Cardiac muscle cell (in vitro differentiated cells and primary cell): ENCODE results near the gene S100A16. TPM values are rescaled to one million over a fixed set of nuclear protein-coding genes. Genes with fewer than 3 reads are reported as not detected.
"Not testable (repeated sequence)": the region's sequence is repeated elsewhere in the genome, so short reads cannot be mapped to it uniquely, and the experiment has no call there.

Experiments
- DNase-seq, 2 donors: peaks; one replicate each; pipeline versions ENCODE4 v3.0.0 to v3.0.0-alpha.2; 2010 to 2017; ENCODE audit warnings: low read depth in 1 of 2, low spot score in 1 of 2
- H3K27ac ChIP-seq: fragments of 200-600 bp; sonication (generic); 2 replicates; pipeline ENCODE4 v1.5.1; 2016
- H3K27me3 ChIP-seq: fragments of 200-600 bp; sonication (generic); 2 replicates; pipeline ENCODE4 v1.6.0; 2016; ENCODE audit warnings: control low read depth
- H3K36me3 ChIP-seq: fragments of 200-600 bp; sonication (generic); 2 replicates; pipeline ENCODE4 v1.5.1; 2016; ENCODE audit warnings: control low read depth
- H3K4me1 ChIP-seq: fragments of 200-600 bp; sonication (generic); 2 replicates; pipeline ENCODE4 v1.8.1; 2017; ENCODE audit warnings: low read depth, mild to moderate bottlenecking, mixed run types
- H3K4me3 ChIP-seq: fragments of 200-600 bp; sonication (generic); 2 replicates; pipeline ENCODE4 v1.5.1; 2016; ENCODE audit warnings: mild to moderate bottlenecking
- H3K9me3 ChIP-seq: fragments of 200-600 bp; sonication (generic); 2 replicates; pipeline ENCODE4 v1.5.1; 2017; ENCODE audit warnings: low read depth, mild to moderate bottlenecking, control low read depth
- CTCF ChIP-seq: IDR thresholded peaks from 2 replicates; pipeline ENCODE4 v1.5.1; 2012; ENCODE audit warnings: low read depth, mild to moderate bottlenecking, low read length
- polyA plus RNA-seq: library from polyadenylated mRNA; unstranded; fragments of >200 nt; fragmentation: Nextera tagmentation; extraction: Ambion mirVana; gene quantifications from 2 replicates; pipeline ENCODE4 v1.2.1, GENCODE V29; 2016
- total RNA-seq: library from RNA; depleted of rRNA; stranded (reverse); fragments of >200 nt; gene quantifications from 2 replicates; pipeline ENCODE4 v1.2.3, GENCODE V29; 2016

Gene S100A16
- total and polyA plus RNA-seq, 2 experiments from 2014 or later = 59.7 to 110 TPM

- H3K36me3 ChIP-seq = no peaks in the 10 kb centered on the region
- no peak for DNase-seq
- H3K4me1 ChIP-seq = peaks cover 8% of the 10 kb centered on the region
- no peak overlapping the region for H3K27ac ChIP-seq
- H3K4me3 ChIP-seq = no peak overlapping the region
- no peaks in the 10 kb centered on the region for H3K9me3 ChIP-seq
- no peak for TF ChIP-seq CTCF
- H3K27me3 ChIP-seq = no peaks in the 10 kb centered on the region
Observed at GRCh38 chr1:153583976-153584375, 29.0 kb downstream of the S100A16 start.

DNA sequence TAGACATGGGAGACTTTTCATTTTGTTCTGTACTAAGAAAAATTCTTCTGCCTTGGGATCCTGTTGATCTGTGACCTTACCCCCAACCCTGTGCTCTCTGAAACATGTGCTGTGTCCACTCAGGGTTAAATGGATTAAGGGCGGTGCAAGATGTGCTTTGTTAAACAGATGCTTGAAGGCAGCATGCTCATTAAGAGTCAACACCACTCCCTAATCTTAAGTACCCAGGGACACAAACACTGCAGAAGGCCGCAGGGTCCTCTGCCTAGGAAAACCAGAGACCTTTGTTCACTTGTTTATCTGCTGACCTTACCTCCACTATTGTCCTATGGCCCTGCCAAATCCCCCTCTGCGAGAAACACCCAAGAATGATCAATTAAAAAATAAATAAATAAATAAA lies 29.4 kb downstream of the S100A16 start:
- DNase-seq, H3K4me1 ChIP-seq, H3K27ac ChIP-seq, H3K4me3 ChIP-seq, H3K27me3 ChIP-seq, H3K9me3 ChIP-seq, H3K36me3 ChIP-seq: not testable (repeated sequence)

- H3K9me3 ChIP-seq, H3K4me3 ChIP-seq, H3K4me1 ChIP-seq: not testable (repeated sequence)
Observed at GRCh38 chr1:153582836-153583235, 30.1 kb downstream of the S100A16 start.

DNA sequence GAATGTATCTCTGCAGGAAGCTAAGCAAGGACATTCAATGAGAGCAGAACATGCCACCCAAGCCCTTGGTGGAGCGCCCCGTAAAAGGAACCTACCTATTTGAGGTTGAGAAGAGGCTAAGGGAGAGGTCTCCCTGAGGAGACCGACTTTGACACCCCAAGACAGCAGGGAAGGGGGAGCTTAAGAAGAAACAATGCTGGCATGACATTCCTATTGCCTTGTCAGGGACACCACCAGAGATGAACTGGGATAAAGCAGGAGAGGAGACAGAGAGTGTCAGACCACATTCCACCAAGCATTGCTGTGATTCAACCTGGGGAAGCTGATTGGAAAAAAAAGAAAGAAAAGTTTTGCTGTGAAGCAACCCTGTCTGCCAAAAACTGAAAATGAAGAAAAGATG lies 34.0 kb downstream of the S100A16 start:
- no peak overlapping the region for H3K4me3 ChIP-seq

More at GRCh38 chr1:153582836-153583235, 30.1 kb downstream of the S100A16 start:
- not testable (repeated sequence) for H3K27me3 ChIP-seq, H3K27ac ChIP-seq, DNase-seq, H3K36me3 ChIP-seq

DNA sequence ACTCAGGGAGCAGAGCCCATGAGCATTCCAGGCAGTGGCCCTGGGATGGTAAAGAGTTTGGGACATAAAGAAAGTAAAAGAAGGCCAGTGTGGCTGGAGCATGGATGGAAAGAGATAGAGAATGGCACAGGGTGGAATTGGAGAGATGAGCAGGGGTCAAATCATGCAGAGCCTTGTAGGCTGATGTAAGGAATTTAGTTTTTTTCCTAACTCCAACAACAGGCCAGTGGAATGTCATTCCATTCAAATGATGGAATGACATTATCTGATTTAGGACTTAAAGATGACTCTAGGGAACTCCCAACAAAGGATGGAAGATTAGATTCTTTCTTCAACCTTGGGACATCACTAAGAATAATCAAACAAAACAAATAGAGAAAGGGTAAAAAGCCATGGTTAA lies 34.4 kb downstream of the S100A16 start:
- H3K9me3 ChIP-seq = no peaks in the 10 kb centered on the region
- TF ChIP-seq CTCF = no peak
- no peaks in the 10 kb centered on the region for H3K27me3 ChIP-seq
- no peak for DNase-seq
- H3K36me3 ChIP-seq = no peaks in the 10 kb centered on the region
- H3K27ac ChIP-seq = no peak overlapping the region
- no peak overlapping the region for H3K4me3 ChIP-seq
- H3K4me1 ChIP-seq = peaks cover 2% of the 10 kb centered on the region

More for the DNA sequence above, 34.0 kb downstream of the S100A16 start:
- Histone ChIP-seq H3K9me3 (no peaks in the 10 kb centered on the region), H3K27me3 (no peaks in the 10 kb centered on the region), H3K27ac (no peak overlapping the region), H3K36me3 (no peaks in the 10 kb centered on the region), H3K4me1 (peaks cover 5% of the 10 kb centered on the region)
- no peak for TF ChIP-seq CTCF
- no peak for DNase-seq

- no peak for TF ChIP-seq CTCF
- Histone ChIP-seq H3K9me3 (no peaks in the 10 kb centered on the region), H3K36me3 (no peaks in the 10 kb centered on the region), H3K4me3 (no peak overlapping the region), H3K27ac (no peak overlapping the region), H3K4me1 (peaks cover 10% of the 10 kb centered on the region), H3K27me3 (no peaks in the 10 kb centered on the region)
- no peak for DNase-seq
Observed at GRCh38 chr1:153577624-153578051, 35.3 kb downstream of the S100A16 start.

- Histone ChIP-seq H3K9me3 (no peaks in the 10 kb centered on the region), H3K4me1 (peaks cover 11% of the 10 kb centered on the region), H3K36me3 (no peaks in the 10 kb centered on the region), H3K27ac (no peak overlapping the region), H3K4me3 (no peak overlapping the region), H3K27me3 (no peaks in the 10 kb centered on the region)
- no peak for TF ChIP-seq CTCF
- no peak for DNase-seq
Observed at GRCh38 chr1:153577138-153577537, 35.8 kb downstream of the S100A16 start.

DNA sequence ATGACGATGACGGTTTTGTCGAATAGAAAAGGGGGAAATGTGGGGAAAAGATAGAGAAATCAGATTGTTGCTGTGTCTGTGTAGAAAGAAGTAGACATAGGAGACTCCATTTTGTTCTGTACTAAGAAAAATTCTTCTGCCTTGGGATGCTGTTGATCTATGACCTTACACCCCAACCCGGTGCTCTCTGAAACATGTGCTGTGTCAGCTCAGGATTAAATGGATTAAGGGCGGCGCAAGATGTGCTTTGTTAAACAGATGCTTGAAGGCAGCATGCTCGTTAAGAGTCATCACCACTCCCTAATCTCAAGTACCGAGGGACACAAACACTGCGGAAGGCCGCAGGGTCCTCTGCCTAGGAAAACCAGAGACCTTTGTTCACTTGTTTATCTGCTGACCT lies 37.4 kb downstream of the S100A16 start:
- peaks cover 11% of the 10 kb centered on the region for H3K4me1 ChIP-seq
- not testable (repeated sequence) for H3K9me3 ChIP-seq, H3K27me3 ChIP-seq, H3K36me3 ChIP-seq, H3K27ac ChIP-seq, H3K4me3 ChIP-seq, DNase-seq

DNA sequence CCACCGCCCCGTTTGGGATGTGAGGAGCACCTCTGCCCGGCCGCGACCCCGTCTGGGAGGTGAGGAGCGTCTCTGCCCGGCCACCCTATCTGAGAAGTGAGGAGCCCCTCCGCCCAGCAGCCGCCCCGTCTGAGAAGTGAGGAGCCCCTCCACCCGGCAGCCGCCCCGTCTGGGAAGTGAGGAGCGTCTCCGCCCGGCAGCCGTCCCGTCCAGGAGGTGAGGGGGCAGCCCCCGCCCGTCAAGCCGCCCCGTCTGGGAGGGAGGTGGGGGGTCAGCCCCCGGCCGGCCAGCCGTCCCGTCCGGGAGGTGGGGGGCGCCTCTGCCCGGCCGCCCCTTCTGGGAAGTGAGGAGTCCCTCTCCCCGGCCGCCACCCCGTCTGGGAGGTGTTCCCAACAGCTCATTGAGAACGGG lies 37.9 kb downstream of the S100A16 start:
- not testable (repeated sequence) for H3K36me3 ChIP-seq, H3K4me3 ChIP-seq, H3K27ac ChIP-seq, H3K27me3 ChIP-seq, H3K9me3 ChIP-seq, DNase-seq
- H3K4me1 ChIP-seq = peaks cover 11% of the 10 kb centered on the region
